ENCODE results near the gene VPS37D.

Gene VPS37D

DNA sequence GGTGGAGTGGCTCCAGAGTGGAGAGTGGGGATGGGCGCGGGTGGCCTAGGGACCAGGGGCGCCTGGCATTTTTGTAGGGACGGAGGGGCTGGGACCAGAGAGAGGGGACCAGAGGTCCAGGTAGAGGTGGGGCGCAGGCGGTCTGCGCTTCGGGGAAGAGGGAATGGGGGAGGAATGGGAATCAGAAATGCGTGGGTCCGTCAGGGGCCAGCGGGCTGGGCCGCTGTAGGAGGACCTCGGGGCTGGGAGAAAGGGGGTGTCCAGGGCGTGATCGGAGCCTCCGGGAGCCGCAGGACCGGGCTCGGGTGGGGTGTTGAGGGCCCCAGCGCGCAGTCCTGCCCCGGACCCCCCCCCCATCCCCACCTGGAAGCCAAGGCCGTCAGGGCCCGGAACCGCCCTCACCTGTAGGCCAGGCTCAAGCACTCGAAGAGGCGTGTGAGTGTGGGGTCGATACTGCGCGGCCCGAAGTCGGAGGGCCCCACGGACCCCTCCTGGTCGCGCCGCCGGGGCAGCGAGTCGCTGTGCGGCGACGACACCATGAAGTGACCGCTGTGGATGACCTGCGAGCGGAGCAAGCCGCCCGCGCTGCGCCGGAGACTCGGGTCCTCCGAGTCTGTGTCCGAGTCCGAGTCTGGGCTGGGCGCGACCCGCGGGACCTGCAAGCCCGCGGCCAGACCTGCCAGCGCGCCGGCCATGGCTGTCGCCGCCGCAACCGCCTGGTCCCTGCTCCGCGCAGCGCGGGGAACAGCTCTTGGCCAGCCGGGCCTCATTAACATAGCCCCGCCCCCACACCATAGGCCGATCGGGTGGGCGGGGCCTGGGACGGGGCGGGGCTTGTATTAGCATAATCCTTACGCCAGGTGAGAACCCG, 43.6 kb upstream of the VPS37D start, which contains the start of gene MLXIPL:
Gene MLXIPL (minus strand): TSS at position 725 of the 871 bp plus-strand sequence. CDS start 30 bp downstream, at position 695.
- TF ChIP-seq Cebpa-rat (IDR thresholded peaks at IDR 0.05): no peak
- H4K20me1 ChIP-seq: peaks cover 0 to 27% (median 0%) of the 10 kb centered on the region in 11 experiments; a peak in 7 of 22 replicates
- H3K4me1 ChIP-seq: peaks cover 9 to 18% (median 10%) of the 10 kb centered on the region in 10 experiments; a peak in 19 of 20 replicates
- peak within 1 kb of the TSS; percentile 54 to 86 (median 78) for H3K4me2 ChIP-seq
- H3K27me3 ChIP-seq: peaks cover 48 to 85% (median 73%) of the 10 kb centered on the region in 11 experiments
- no peaks in the 10 kb centered on the region for H3K36me3 ChIP-seq
- H3K9me3 ChIP-seq (replicated peaks in 1 of 11): no peaks in the 10 kb centered on the region
- H3K27ac ChIP-seq: no peak within 1 kb of the TSS
- H3K9ac ChIP-seq: peak within 1 kb of the TSS in 4 of 11 experiments; percentile 2 to 39 (median 34); a peak in 5 of 22 replicates
- peak within 1 kb of the TSS; percentile 7 to 50 (median 32); a peak in 14 of 20 replicates for H3K4me3 ChIP-seq

- H3K4me1 ChIP-seq: peaks cover 9 to 18% (median 10%) of the 10 kb centered on the region in 10 experiments; a peak in 19 of 20 replicates
- no peaks in the 10 kb centered on the region for H3K9me3 ChIP-seq (replicated peaks in 1 of 11)
- H3K36me3 ChIP-seq: no peaks in the 10 kb centered on the region
- no peak overlapping the region for H3K4me2 ChIP-seq
- H4K20me1 ChIP-seq: peaks cover 0 to 27% (median 0%) of the 10 kb centered on the region in 11 experiments; a peak in 7 of 22 replicates
- no peak overlapping the region for H3K9ac ChIP-seq
- no peak overlapping the region for H3K4me3 ChIP-seq
- TF ChIP-seq Cebpa-rat (IDR thresholded peaks at IDR 0.05): no peak
- H3K27ac ChIP-seq: no peak overlapping the region
- peaks cover 48 to 85% (median 73%) of the 10 kb centered on the region in 11 experiments for H3K27me3 ChIP-seq
These were observed 43.0 kb upstream of the VPS37D start for GRCh38 chr7:73624669-73625001.

GRCh38 chr7:73625276-73625675, 42.4 kb upstream of the VPS37D start:
- TF ChIP-seq Cebpa-rat (IDR thresholded peaks at IDR 0.05): no peak
- H3K36me3 ChIP-seq: no peaks in the 10 kb centered on the region
- H3K4me1 ChIP-seq: peaks cover 9 to 18% (median 10%) of the 10 kb centered on the region in 10 experiments; a peak in 19 of 20 replicates
- H3K9ac ChIP-seq: no peak overlapping the region
- H3K27ac ChIP-seq: no peak overlapping the region
- no peak overlapping the region for H3K4me2 ChIP-seq
- H4K20me1 ChIP-seq: peaks cover 0 to 27% (median 0%) of the 10 kb centered on the region in 11 experiments; a peak in 7 of 22 replicates
- H3K4me3 ChIP-seq: no peak overlapping the region
- no peaks in the 10 kb centered on the region for H3K9me3 ChIP-seq (replicated peaks in 1 of 11)
- H3K27me3 ChIP-seq: peaks cover 48 to 84% (median 73%) of the 10 kb centered on the region in 11 experiments

- no peak for TF ChIP-seq Cebpa-rat (IDR thresholded peaks at IDR 0.05)
- no peaks in the 10 kb centered on the region for H3K36me3 ChIP-seq
- no peak overlapping the region for H3K27ac ChIP-seq
- H3K4me3 ChIP-seq: no peak overlapping the region
- no peaks in the 10 kb centered on the region for H3K9me3 ChIP-seq (replicated peaks in 1 of 11)
- peaks cover 37 to 71% (median 61%) of the 10 kb centered on the region in 11 experiments for H3K27me3 ChIP-seq
- peak overlapping the region in 3 of 11 experiments; percentile 25 to 46 (median 28); a peak in 3 of 22 replicates for H3K4me2 ChIP-seq
- no peak overlapping the region for H3K9ac ChIP-seq
- peaks cover 9 to 18% (median 10%) of the 10 kb centered on the region in 10 experiments; a peak in 19 of 20 replicates for H3K4me1 ChIP-seq
- H4K20me1 ChIP-seq: peaks cover 0 to 27% (median 0%) of the 10 kb centered on the region in 11 experiments; a peak in 7 of 22 replicates
These were observed 40.8 kb upstream of the VPS37D start for GRCh38 chr7:73626814-73627213.

DNA sequence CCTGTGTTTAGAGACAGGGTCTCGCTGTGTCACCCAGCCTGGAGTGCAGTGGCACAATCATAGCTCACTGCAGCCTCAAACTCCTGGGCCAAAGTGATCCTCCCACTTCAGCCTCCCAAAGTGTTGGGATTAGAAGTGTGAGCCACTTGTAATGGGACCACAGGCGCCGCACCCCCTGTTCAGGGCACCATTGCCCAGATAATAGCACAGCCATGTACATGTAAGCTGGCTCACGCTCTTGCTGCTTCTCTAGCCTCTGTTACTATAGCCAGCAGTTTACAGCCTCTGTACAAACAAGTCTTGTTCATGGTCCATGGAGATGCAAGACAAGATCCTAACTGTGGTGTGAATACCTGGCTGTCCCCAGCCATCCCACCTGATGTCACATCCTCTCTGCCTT, 39.1 kb upstream of the VPS37D start:
- H3K9me3 ChIP-seq (replicated peaks in 1 of 11): no peaks in the 10 kb centered on the region
- H3K4me2 ChIP-seq: no peak overlapping the region
- H3K36me3 ChIP-seq: no peaks in the 10 kb centered on the region
- peaks cover 1 to 16% (median 5%) of the 10 kb centered on the region in 10 experiments; a peak in 17 of 20 replicates for H3K4me1 ChIP-seq
- peaks cover 21 to 55% (median 45%) of the 10 kb centered on the region in 11 experiments for H3K27me3 ChIP-seq
- peaks cover 0 to 19% (median 0%) of the 10 kb centered on the region in 11 experiments; a peak in 4 of 22 replicates for H4K20me1 ChIP-seq
- no peak overlapping the region for H3K9ac ChIP-seq
- no peak overlapping the region for H3K27ac ChIP-seq
- no peak for TF ChIP-seq Cebpa-rat (IDR thresholded peaks at IDR 0.05)
- H3K4me3 ChIP-seq: no peak overlapping the region

DNA sequence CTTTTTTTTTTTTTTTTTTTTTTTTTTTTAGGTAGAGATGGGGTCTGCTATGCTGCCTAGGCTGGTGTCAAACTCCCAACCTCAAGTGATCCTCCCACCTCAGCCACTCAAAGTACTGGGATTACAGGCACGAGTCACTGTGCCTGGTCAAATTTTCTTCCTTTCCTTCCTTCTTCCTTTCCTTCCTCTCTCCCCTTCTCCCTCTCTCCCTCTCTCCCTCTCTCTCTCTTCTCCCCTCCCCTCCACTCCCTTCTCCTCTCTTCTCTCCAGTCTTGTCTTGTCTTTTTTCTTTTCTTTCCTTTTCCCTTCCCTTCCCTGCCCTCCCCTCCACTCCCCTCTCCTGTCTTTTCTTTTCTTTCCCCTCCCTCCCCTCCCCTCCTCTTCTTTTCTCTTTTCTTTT, 36.1 kb upstream of the VPS37D start:
- Histone ChIP-seq H3K4me3 (no peak overlapping the region), H3K4me2 (no peak overlapping the region), H3K27me3 (peaks cover 0 to 24% (median 17%) of the 10 kb centered on the region in 11 experiments; a peak in 15 of 22 replicates), H3K36me3 (no peaks in the 10 kb centered on the region), H3K9ac (no peak overlapping the region), H3K27ac (no peak overlapping the region), H4K20me1 (peaks cover 0 to 13% (median 0%) of the 10 kb centered on the region in 11 experiments; a peak in 1 of 22 replicates), H3K4me1 (peaks cover 0 to 15% (median 11%) of the 10 kb centered on the region in 10 experiments; a peak in 14 of 20 replicates), H3K9me3 (replicated peaks in 1 of 11) (no peaks in the 10 kb centered on the region)
- no peak for TF ChIP-seq Cebpa-rat (IDR thresholded peaks at IDR 0.05)

DNA sequence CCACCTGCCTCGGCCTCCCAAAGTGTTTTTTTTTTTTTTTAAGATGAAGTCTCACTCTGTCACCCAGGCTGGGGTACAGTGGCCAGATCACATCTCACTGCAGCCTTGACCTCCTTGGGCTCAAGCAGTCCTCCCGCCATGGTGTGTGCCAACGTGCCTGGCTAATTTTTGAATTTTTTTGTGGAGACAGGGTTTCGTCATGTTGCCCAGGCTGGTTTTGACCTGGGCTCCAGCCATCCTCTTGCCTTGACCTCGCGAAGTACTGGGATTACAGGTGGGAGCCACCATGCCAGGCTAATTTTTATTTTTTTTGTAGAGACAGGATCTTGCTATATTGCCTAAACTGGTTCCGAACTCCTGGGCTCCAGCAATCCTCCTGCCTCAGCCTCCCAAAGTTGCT, 34.3 kb upstream of the VPS37D start:
- 0 out of 22 replicates have a peak, but pooled peaks cover 0 to 4% (median 0%) of the 10 kb centered on the region in 11 experiments for H4K20me1 ChIP-seq
- H3K4me1 ChIP-seq: peaks cover 0 to 29% (median 15%) of the 10 kb centered on the region in 10 experiments; a peak in 13 of 20 replicates
- TF ChIP-seq Cebpa-rat (IDR thresholded peaks at IDR 0.05): no peak
- no peaks in the 10 kb centered on the region for H3K9me3 ChIP-seq (replicated peaks in 1 of 11)
- no peak overlapping the region for H3K4me2 ChIP-seq
- peaks cover 0 to 7% (median 4%) of the 10 kb centered on the region in 11 experiments; a peak in 11 of 22 replicates for H3K27me3 ChIP-seq
- no peak overlapping the region for H3K27ac ChIP-seq
- H3K36me3 ChIP-seq: no peaks in the 10 kb centered on the region
- H3K9ac ChIP-seq: no peak overlapping the region
- H3K4me3 ChIP-seq: no peak overlapping the region

DNA sequence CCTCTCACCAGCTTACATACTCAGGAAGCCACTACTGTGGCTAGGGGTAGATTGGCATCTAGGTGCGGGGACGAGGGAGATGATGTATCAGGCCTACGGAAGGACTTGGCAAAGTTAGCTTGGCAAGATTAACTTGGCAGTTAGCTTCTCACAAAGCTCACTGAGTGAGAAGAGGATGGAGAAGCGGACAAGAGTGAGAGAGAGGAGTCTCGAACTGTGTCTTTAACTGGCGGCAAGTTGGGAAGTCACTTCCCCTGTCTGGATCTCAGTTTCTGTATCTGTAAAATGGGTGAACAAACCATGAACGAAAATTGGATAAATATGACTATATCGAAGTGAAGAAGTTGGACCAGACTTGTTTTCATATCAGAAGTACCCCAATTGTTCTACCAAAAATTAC, 33.8 kb upstream of the VPS37D start:
- Histone ChIP-seq H3K27me3 (peaks cover 0 to 2% (median 0%) of the 10 kb centered on the region in 11 experiments; a peak in 4 of 22 replicates), H3K4me2 (no peak overlapping the region), H3K27ac (no peak overlapping the region), H3K4me3 (no peak overlapping the region), H3K36me3 (no peaks in the 10 kb centered on the region), H3K9me3 (replicated peaks in 1 of 11) (no peaks in the 10 kb centered on the region), H3K9ac (no peak overlapping the region), H4K20me1 (no peaks in the 10 kb centered on the region), H3K4me1 (peaks cover 0 to 34% (median 18%) of the 10 kb centered on the region in 10 experiments; a peak in 13 of 20 replicates)
- no peak for TF ChIP-seq Cebpa-rat (IDR thresholded peaks at IDR 0.05)
